BLaER1 treated with 17β-estradiol and CSF1 and Interleukin-3, amounts not matched to agents 10 nM and 100 nM (cell line): ENCODE measurements around the gene PCDHGA11.
"Not testable (repeated sequence)": the region's sequence is repeated elsewhere in the genome, so short reads cannot be mapped to it uniquely, and the experiment has no call there.

Experiments
- H3K27ac ChIP-seq, 11 experiments: shearing (Covaris generic); formaldehyde crosslinking; 2 replicates each; pipeline ENCODE4 v1.8.1; 2022
- H3K27me3 ChIP-seq, 11 experiments: shearing (Covaris generic); formaldehyde crosslinking; 2 replicates each; pipeline ENCODE4 v1.8.1; 2022
- H3K36me3 ChIP-seq, 11 experiments: shearing (Covaris generic); formaldehyde crosslinking; 2 replicates each; pipeline ENCODE4 v1.8.1; 2022
- H3K4me1 ChIP-seq, 10 experiments: shearing (Covaris generic); formaldehyde crosslinking; 2 replicates each; pipeline ENCODE4 v1.8.1; 2022
- H3K4me2 ChIP-seq, 11 experiments: shearing (Covaris generic); formaldehyde crosslinking; 2 replicates each; pipeline ENCODE4 v1.8.1; 2022
- H3K4me3 ChIP-seq, 10 experiments: shearing (Covaris generic); formaldehyde crosslinking; 2 replicates each; pipeline ENCODE4 v1.8.1; 2022
- H3K9ac ChIP-seq, 11 experiments: shearing (Covaris generic); formaldehyde crosslinking; 2 replicates each; pipeline ENCODE4 v1.8.1; 2022
- H3K9me3 ChIP-seq, 11 experiments: shearing (Covaris generic); formaldehyde crosslinking; replicated peaks in 1 of 11; 2 replicates each; pipeline ENCODE4 v1.8.1; 2022
- H4K20me1 ChIP-seq, 11 experiments: shearing (Covaris generic); formaldehyde crosslinking; 2 replicates each; pipeline ENCODE4 v1.8.1; 2022
- Cebpa-rat ChIP-seq, 11 experiments: shearing (Covaris generic); IDR thresholded peaks; 2 replicates each; pipeline ENCODE4 v1.8.1; 2022

The PCDHGA11 gene

GRCh38 chr5:141427783-141428426, 7.1 kb downstream of the PCDHGA11 start:
- Histone ChIP-seq H3K9ac (no peak overlapping the region), H3K36me3 (peaks cover 9 to 44% (median 28%) of the 10 kb centered on the region in 11 experiments; a peak in 18 of 22 replicates), H3K27me3 (peaks cover 0 to 3% (median 0%) of the 10 kb centered on the region in 11 experiments; a peak in 1 of 22 replicates), H3K4me1 (peaks cover 0 to 5% (median 2%) of the 10 kb centered on the region in 10 experiments; a peak in 3 of 20 replicates), H3K9me3 (peaks cover 42 to 64% (median 50%) of the 10 kb centered on the region in 11 experiments), H4K20me1 (no peaks in the 10 kb centered on the region), H3K4me2 (no peak overlapping the region), H3K27ac (no peak overlapping the region), H3K4me3 (no peak overlapping the region)
- no peak for TF ChIP-seq Cebpa-rat (IDR thresholded peaks at IDR 0.05)

- Histone ChIP-seq H3K4me2 (peak within 1 kb of the TSS; percentile 69 to 89 (median 82)), H4K20me1 (no peaks in the 10 kb centered on the region), H3K36me3 (peaks cover 13 to 48% (median 29%) of the 10 kb centered on the region in 11 experiments; a peak in 18 of 22 replicates), H3K27me3 (no peaks in the 10 kb centered on the region), H3K9me3 (peaks cover 59 to 78% (median 65%) of the 10 kb centered on the region in 11 experiments), H3K4me3 (peak within 1 kb of the TSS; percentile 59 to 77 (median 68)), H3K4me1 (peaks cover 0 to 11% (median 2%) of the 10 kb centered on the region in 10 experiments; a peak in 3 of 20 replicates), H3K9ac (peak within 1 kb of the TSS; percentile 62 to 84 (median 77)), H3K27ac (peak within 1 kb of the TSS in 10 of 11 experiments; percentile 37 to 85 (median 76); a peak in 20 of 22 replicates)
- no peak for TF ChIP-seq Cebpa-rat (IDR thresholded peaks at IDR 0.05)
Measured at GRCh38 chr5:141430332-141431113, 9.7 kb downstream of the PCDHGA11 start, which contains the start of gene PCDHGA12. TSS of gene PCDHGA12 (plus strand) at chr5:141430507. CDS start at chr5:141430760, 253 bp downstream.

GRCh38 chr5:141431286-141431685, 10.4 kb downstream of the PCDHGA11 start:
- Histone ChIP-seq H3K4me1 (peaks cover 0 to 11% (median 2%) of the 10 kb centered on the region in 10 experiments; a peak in 3 of 20 replicates), H4K20me1 (no peaks in the 10 kb centered on the region), H3K4me3 (peak overlapping the region; percentile 59 to 77 (median 68)), H3K27ac (peak overlapping the region in 10 of 11 experiments; percentile 37 to 85 (median 76); a peak in 20 of 22 replicates), H3K9me3 (peaks cover 63 to 78% (median 68%) of the 10 kb centered on the region in 11 experiments), H3K4me2 (peak overlapping the region; percentile 69 to 89 (median 82)), H3K27me3 (no peaks in the 10 kb centered on the region), H3K9ac (peak overlapping the region; percentile 62 to 84 (median 77)), H3K36me3 (peaks cover 13 to 45% (median 23%) of the 10 kb centered on the region in 11 experiments; a peak in 18 of 22 replicates)
- TF ChIP-seq Cebpa-rat (IDR thresholded peaks at IDR 0.05) = no peak

- H3K27me3 ChIP-seq, H3K4me2 ChIP-seq, H3K27ac ChIP-seq, H3K9ac ChIP-seq, H4K20me1 ChIP-seq: not testable (repeated sequence)
- H3K4me3 ChIP-seq = peak overlapping the region in 7 of 10 experiments; percentile 7 to 77 (median 68); a peak in 11 of 20 replicates
- H3K9me3 ChIP-seq = peaks cover 53 to 78% (median 72%) of the 10 kb centered on the region in 11 experiments
- peaks cover 0 to 11% (median 2%) of the 10 kb centered on the region in 10 experiments; a peak in 3 of 20 replicates for H3K4me1 ChIP-seq
- H3K36me3 ChIP-seq = peaks cover 9 to 35% (median 16%) of the 10 kb centered on the region in 11 experiments; a peak in 18 of 22 replicates
Measured at GRCh38 chr5:141432308-141432707, 11.5 kb downstream of the PCDHGA11 start.

GRCh38 chr5:141432726-141433125, 11.9 kb downstream of the PCDHGA11 start:
- not testable (repeated sequence) for H3K9ac ChIP-seq, H3K27me3 ChIP-seq, H4K20me1 ChIP-seq, H3K27ac ChIP-seq
- Histone ChIP-seq H3K4me3 (peak overlapping the region in 3 of 10 experiments; percentile 14 to 33 (median 24); a peak in 3 of 20 replicates), H3K36me3 (peaks cover 5 to 31% (median 13%) of the 10 kb centered on the region in 11 experiments; a peak in 18 of 22 replicates), H3K9me3 (peaks cover 52 to 78% (median 72%) of the 10 kb centered on the region in 11 experiments), H3K4me1 (peaks cover 0 to 11% (median 2%) of the 10 kb centered on the region in 10 experiments; a peak in 3 of 20 replicates), H3K4me2 (peak overlapping the region in 2 of 11 experiments; percentile 1 to 24; a peak in 2 of 22 replicates)

GRCh38 chr5:141434006-141434405, 13.2 kb downstream of the PCDHGA11 start:
- Histone ChIP-seq H4K20me1 (no peaks in the 10 kb centered on the region), H3K27ac (no peak overlapping the region), H3K4me2 (peak overlapping the region in 1 of 11 experiments; percentile 7; a peak in 1 of 22 replicates), H3K27me3 (no peaks in the 10 kb centered on the region), H3K4me1 (peaks cover 0 to 11% (median 2%) of the 10 kb centered on the region in 10 experiments; a peak in 3 of 20 replicates), H3K9me3 (peaks cover 46 to 78% (median 67%) of the 10 kb centered on the region in 11 experiments), H3K4me3 (peak overlapping the region in 1 of 10 experiments; percentile 19; a peak in 2 of 20 replicates), H3K9ac (no peak overlapping the region), H3K36me3 (peaks cover 0 to 24% (median 13%) of the 10 kb centered on the region in 11 experiments; a peak in 10 of 22 replicates)
- no peak for TF ChIP-seq Cebpa-rat (IDR thresholded peaks at IDR 0.05)

GRCh38 chr5:141437221-141437620, 16.4 kb downstream of the PCDHGA11 start:
- Histone ChIP-seq H3K4me1 (peaks cover 0 to 15% (median 0%) of the 10 kb centered on the region in 10 experiments; a peak in 4 of 20 replicates), H3K4me3 (no peak overlapping the region), H3K27me3 (no peaks in the 10 kb centered on the region), H3K4me2 (no peak overlapping the region), H3K36me3 (peaks cover 0 to 40% (median 29%) of the 10 kb centered on the region in 11 experiments; a peak in 18 of 22 replicates), H3K9ac (no peak overlapping the region), H3K9me3 (peaks cover 60 to 94% (median 82%) of the 10 kb centered on the region in 11 experiments), H4K20me1 (no peaks in the 10 kb centered on the region), H3K27ac (no peak overlapping the region)
- TF ChIP-seq Cebpa-rat (IDR thresholded peaks at IDR 0.05) = no peak

GRCh38 chr5:141439411-141440141, 18.7 kb downstream of the PCDHGA11 start:
- Histone ChIP-seq H3K27me3 (no peaks in the 10 kb centered on the region), H3K4me2 (no peak overlapping the region), H4K20me1 (no peaks in the 10 kb centered on the region), H3K4me3 (no peak overlapping the region), H3K36me3 (peaks cover 0 to 31% (median 19%) of the 10 kb centered on the region in 11 experiments; a peak in 16 of 22 replicates), H3K27ac (no peak overlapping the region), H3K9ac (no peak overlapping the region), H3K4me1 (peaks cover 0 to 16% (median 0%) of the 10 kb centered on the region in 10 experiments; a peak in 7 of 20 replicates), H3K9me3 (peaks cover 38 to 73% (median 60%) of the 10 kb centered on the region in 11 experiments)
- TF ChIP-seq Cebpa-rat (IDR thresholded peaks at IDR 0.05) = no peak
